SK-N-SH (cell line): ENCODE results near the gene C3orf85. TPM values are rescaled to one million over a fixed set of nuclear protein-coding genes. Genes with fewer than 3 reads are reported as not detected.
A peak's percentile ranks its signal among the peaks of the same experiment; 100 is the strongest.

ENCODE experiments used
- CTCF ChIA-PET: fragments of 300-600, 350-600 bp; formaldehyde crosslinking; extraction: SDS; loops from one replicate; lab custom pipeline; 2021; lab: Yijun Ruan, JAX
- POLR2A ChIA-PET: fragments of 350-600 bp; sonication (Branson Sonifier 250); formaldehyde crosslinking; extraction: SDS; loops from one replicate; lab custom pipeline; 2020; ENCODE audit warnings: antibody characterized with exemption, inconsistent platforms; lab: Yijun Ruan, JAX
- DNase-seq: peaks from one replicate; pipeline ENCODE4 v3.0.0; 2012
- H2AFZ ChIP-seq: fragments of 200-600 bp; sonication (generic); 2 replicates; pipeline ENCODE4 v1.8.1; 2016; ENCODE audit warnings: antibody characterized with exemption, mild to moderate bottlenecking, low read depth
- H3F3A ChIP-seq: fragments of 200-600 bp; sonication (generic); replicated peaks from 2 replicates; pipeline ENCODE3; 2016; ENCODE audit warnings: antibody characterized with exemption, mild to moderate bottlenecking; ENCODE audit not compliant: insufficient read depth
- H3K27ac ChIP-seq, 2 experiments: fragments of 200-500 bp in 1 of 2; fragments of 200-600 bp in 1 of 2; sonication (Bioruptor generic) in 1 of 2; sonication (generic), shearing (Covaris generic) in 1 of 2; 2 replicates each; pipeline versions ENCODE4 v1.5.1 to v1.6.1; 2014 to 2016; ENCODE audit warnings: low read depth in 2 of 2, inconsistent platforms in 1 of 2, low read length in 1 of 2, mild to moderate bottlenecking in 1 of 2, mixed read lengths in 1 of 2
- H3K27me3 ChIP-seq: fragments of 200-600 bp; sonication (generic), shearing (Covaris generic); 2 replicates; pipeline ENCODE4 v1.6.1; 2016; ENCODE audit warnings: mixed run types; ENCODE audit not compliant: insufficient read depth
- H3K36me3 ChIP-seq, 2 experiments: fragments of 200-500 bp in 1 of 2; fragments of 200-600 bp in 1 of 2; sonication (Bioruptor generic) in 1 of 2; sonication (generic) in 1 of 2; replicated peaks in 1 of 2; 2 replicates each; pipeline versions ENCODE3 to v1.5.1; 2014 to 2016; ENCODE audit warnings: low read length in 1 of 2, mild to moderate bottlenecking in 1 of 2; ENCODE audit not compliant: insufficient read depth in 2 of 2, control insufficient read depth in 1 of 2
- H3K4me1 ChIP-seq, 2 experiments: fragments of 200-500 bp in 1 of 2; fragments of 200-600 bp in 1 of 2; sonication (Bioruptor generic) in 1 of 2; sonication (generic), shearing (Covaris generic) in 1 of 2; 2 replicates each; pipeline versions ENCODE4 v1.5.1 to v1.6.1; 2014 to 2016; ENCODE audit warnings: low read depth in 1 of 2, low read length in 1 of 2, mixed run types in 1 of 2; ENCODE audit not compliant: insufficient read depth in 2 of 2, control insufficient read depth in 1 of 2
- H3K4me2 ChIP-seq: fragments of 200-600 bp; sonication (generic), shearing (Covaris generic); 2 replicates; pipeline ENCODE4 v1.6.1; 2017; ENCODE audit warnings: mixed run types
- H3K4me3 ChIP-seq, 2 experiments: fragments of 200-500 bp in 1 of 2; fragments of 200-600 bp in 1 of 2; sonication (Bioruptor generic) in 1 of 2; sonication (generic), shearing (Covaris generic) in 1 of 2; 2 replicates each; pipeline versions ENCODE4 v1.5.1 to v1.8.1; 2014 to 2016; ENCODE audit warnings: low read depth in 2 of 2, inconsistent platforms in 1 of 2, low read length in 1 of 2, mild to moderate bottlenecking in 1 of 2, mixed read lengths in 1 of 2, moderate library complexity in 1 of 2
- H3K79me2 ChIP-seq: fragments of 200-600 bp; sonication (generic); 2 replicates; pipeline ENCODE4 v1.8.1; 2017; ENCODE audit warnings: mild to moderate bottlenecking; ENCODE audit not compliant: insufficient read depth
- H3K9ac ChIP-seq: fragments of 200-600 bp; sonication (generic); 2 replicates; pipeline ENCODE4 v1.6.1; 2017; ENCODE audit warnings: mixed run types
- H3K9me2 ChIP-seq: fragments of 200-600 bp; sonication (generic); 2 replicates; pipeline ENCODE4 v1.6.1; 2017; ENCODE audit warnings: mixed run types
- H3K9me3 ChIP-seq: fragments of 200-600 bp; sonication (generic); 2 replicates; pipeline ENCODE4 v1.6.1; 2017; ENCODE audit warnings: mixed run types, mild to moderate bottlenecking, moderate library complexity
- H4K20me1 ChIP-seq: fragments of 200-600 bp; sonication (generic); 2 replicates; pipeline ENCODE4 v1.6.1; 2017; ENCODE audit warnings: mild to moderate bottlenecking, mixed run types; ENCODE audit not compliant: insufficient read depth
- CHD2 ChIP-seq: fragments of 150-350 bp; IDR thresholded peaks from 2 replicates; pipeline ENCODE4 v1.6.1; 2018; ENCODE audit warnings: low read length; ENCODE audit not compliant: partially characterized antibody
- CTCF ChIP-seq: fragments of 200-600 bp; sonication (generic); IDR thresholded peaks from 2 replicates; pipeline ENCODE4 v1.6.1; 2017; ENCODE audit warnings: antibody characterized with exemption, mild to moderate bottlenecking, moderate library complexity
- FOSL2 ChIP-seq: IDR thresholded peaks from 2 replicates; pipeline ENCODE4 v1.4.0; 2012; ENCODE audit warnings: low read depth, mild to moderate bottlenecking, moderate library complexity, borderline replicate concordance
- GABPA ChIP-seq: IDR thresholded peaks from 2 replicates; pipeline ENCODE4 v1.4.0; 2012; ENCODE audit warnings: low read depth, mild to moderate bottlenecking
- JUND ChIP-seq: IDR thresholded peaks from 2 replicates; pipeline ENCODE4 v1.4.0; 2012
- MEF2A ChIP-seq: IDR thresholded peaks from 2 replicates; pipeline ENCODE4 v1.4.0; 2012; ENCODE audit warnings: low read depth, borderline replicate concordance
- PBX3 ChIP-seq: IDR thresholded peaks from 2 replicates; pipeline ENCODE4; 2012
- POLR2AphosphoS5 ChIP-seq: IDR thresholded peaks from 2 replicates; pipeline ENCODE4 v1.6.1; 2012; ENCODE audit warnings: low read depth, low read length
- RCOR1 ChIP-seq: fragments of 150-350 bp; IDR thresholded peaks from 2 replicates; pipeline ENCODE4 v1.6.1; 2017; ENCODE audit warnings: antibody characterized with exemption, low read length
- RFX5 ChIP-seq: IDR thresholded peaks from 2 replicates; pipeline ENCODE4 v1.6.1; 2012; ENCODE audit warnings: mild to moderate bottlenecking, improper control_type of control experiment, low read length
- SIN3A ChIP-seq: IDR thresholded peaks from 2 replicates; pipeline ENCODE4 v1.6.1; 2012; ENCODE audit warnings: low read depth, mild to moderate bottlenecking, low read length, moderate library complexity, borderline replicate concordance
- SMC3 ChIP-seq: IDR thresholded peaks from 2 replicates; pipeline ENCODE4 v1.6.1; 2012; ENCODE audit warnings: low read depth, low read length, improper control_type of control experiment
- TAF1 ChIP-seq: IDR thresholded peaks from 2 replicates; pipeline ENCODE4 v1.6.1; 2012; ENCODE audit warnings: low read depth, mild to moderate bottlenecking, low read length, moderate library complexity, borderline replicate concordance
- TCF12 ChIP-seq: IDR thresholded peaks from 2 replicates; pipeline ENCODE4 v1.4.0; 2012
- USF2 ChIP-seq: fragments of 150-350 bp; IDR thresholded peaks from 2 replicates; pipeline ENCODE4 v1.6.1; 2017; ENCODE audit warnings: antibody characterized with exemption, low read length, low read depth, borderline replicate concordance
- WGBS: methylation state at CpG from one replicate; pipeline ENCODE4 v1.1.6; 2017; ENCODE audit warnings: low lambda C conversion rate; 5-methylcytosine and 5-hydroxymethylcytosine counted together
- polyA plus RNA-seq, 3 experiments: library from polyadenylated mRNA; depleted of rRNA; stranded (reverse); fragments of >200 nt; gene quantifications; 2 replicates each; pipeline ENCODE4 v1.2.3, GENCODE V29; 2012

The C3orf85 gene
- polyA plus RNA-seq, 1 of the 3 experiments (the other 2 are of a cell fraction) = not detected

GRCh38 chr3:109089265-109089664 lies 47.3 kb upstream of the C3orf85 start:
- Histone ChIP-seq H3K9me2 (no peaks in the 10 kb centered on the region), H3K9me3 (no peaks in the 10 kb centered on the region), H3K4me2 (no peak overlapping the region), H4K20me1 (no peaks in the 10 kb centered on the region), H3K4me1 (no peaks in the 10 kb centered on the region), H3K27me3 (no peaks in the 10 kb centered on the region; the same call in 1 of the 2 replicates), H3K9ac (no peak overlapping the region), H3F3A (no peaks in the 10 kb centered on the region), H3K4me3 (no peak overlapping the region), H3K79me2 (no peaks in the 10 kb centered on the region), H3K36me3 (no peaks in the 10 kb centered on the region), H2AFZ (no peak overlapping the region), H3K27ac (no peak overlapping the region)
- DNase-seq = no peak
- TF ChIP-seq TAF1 (no peak), TCF12 (no peak), RCOR1 (no peak), JUND (no peak), RFX5 (no peak), SIN3A (no peak), CHD2 (no peak)
- CTCF ChIA-PET = no interaction called here
- 33% methylated on average over 1 of the region's 1 CpG for WGBS
- POLR2A ChIA-PET = no interaction called here

- ChIA-PET POLR2A (no interaction called here), CTCF (interaction anchor here (1.3 to 2.9 kb wide), 2 partner anchors 68 to 430 kb away, joined by 3 to 15 read pairs; no protein-coding TSS in a partner anchor)
- no peak overlapping the region for H3K4me2 ChIP-seq
Observed at GRCh38 chr3:109091846-109092245, 44.7 kb upstream of the C3orf85 start.

More at GRCh38 chr3:109091846-109092245, 44.7 kb upstream of the C3orf85 start:
- Histone ChIP-seq H3K36me3 (no peaks in the 10 kb centered on the region), H3K27me3 (no peaks in the 10 kb centered on the region; the same call in 1 of the 2 replicates), H3K4me1 (no peaks in the 10 kb centered on the region), H3K4me3 (no peak overlapping the region), H3F3A (no peaks in the 10 kb centered on the region), H3K9me3 (no peaks in the 10 kb centered on the region), H3K9ac (no peak overlapping the region), H3K79me2 (no peaks in the 10 kb centered on the region), H4K20me1 (no peaks in the 10 kb centered on the region), H2AFZ (peak overlapping the region; percentile 27; the same call in 1 of the 2 replicates), H3K9me2 (no peaks in the 10 kb centered on the region), H3K27ac (no peak overlapping the region)
- 0% methylated on average over 2 of the region's 2 CpGs for whole genome bisulfite sequencing
- no peak for DNase-seq
- no peak for TF ChIP-seq CTCF
- no peak for TF ChIP-seq MEF2A
- TF ChIP-seq POLR2AphosphoS5 = no peak
- no peak for TF ChIP-seq GABPA
- TF ChIP-seq FOSL2 = no peak
- TF ChIP-seq SMC3 = no peak
- no peak for TF ChIP-seq USF2
- TF ChIP-seq JUND = no peak
- no peak for TF ChIP-seq PBX3
